Measurements from ENCODE around the gene SPAG9.
"Not testable (repeated sequence)": the region's sequence is repeated elsewhere in the genome, so short reads cannot be mapped to it uniquely, and the experiment has no call there.

Gene SPAG9

DNA sequence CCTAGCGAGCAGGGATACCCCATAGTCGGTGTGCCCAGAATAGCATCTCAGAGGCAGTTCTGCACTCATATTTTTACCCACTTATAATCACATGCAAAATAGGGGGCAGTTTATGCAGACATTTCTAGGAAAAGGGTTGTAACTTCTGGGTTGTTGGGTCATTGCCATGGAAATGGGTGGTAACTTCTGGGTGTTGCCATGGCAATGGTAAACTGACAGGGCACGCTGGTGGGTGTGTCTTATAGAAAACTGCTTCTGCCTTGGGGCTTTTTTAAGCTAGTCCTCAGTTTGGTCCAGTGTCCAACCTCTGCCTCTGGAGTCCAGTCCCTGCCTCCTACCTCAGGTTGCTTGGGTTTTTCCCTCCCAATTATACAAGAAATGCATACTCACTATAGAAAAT lies 7.4 kb upstream of the SPAG9 start:
- FAIRE-seq, result no peak

DNA sequence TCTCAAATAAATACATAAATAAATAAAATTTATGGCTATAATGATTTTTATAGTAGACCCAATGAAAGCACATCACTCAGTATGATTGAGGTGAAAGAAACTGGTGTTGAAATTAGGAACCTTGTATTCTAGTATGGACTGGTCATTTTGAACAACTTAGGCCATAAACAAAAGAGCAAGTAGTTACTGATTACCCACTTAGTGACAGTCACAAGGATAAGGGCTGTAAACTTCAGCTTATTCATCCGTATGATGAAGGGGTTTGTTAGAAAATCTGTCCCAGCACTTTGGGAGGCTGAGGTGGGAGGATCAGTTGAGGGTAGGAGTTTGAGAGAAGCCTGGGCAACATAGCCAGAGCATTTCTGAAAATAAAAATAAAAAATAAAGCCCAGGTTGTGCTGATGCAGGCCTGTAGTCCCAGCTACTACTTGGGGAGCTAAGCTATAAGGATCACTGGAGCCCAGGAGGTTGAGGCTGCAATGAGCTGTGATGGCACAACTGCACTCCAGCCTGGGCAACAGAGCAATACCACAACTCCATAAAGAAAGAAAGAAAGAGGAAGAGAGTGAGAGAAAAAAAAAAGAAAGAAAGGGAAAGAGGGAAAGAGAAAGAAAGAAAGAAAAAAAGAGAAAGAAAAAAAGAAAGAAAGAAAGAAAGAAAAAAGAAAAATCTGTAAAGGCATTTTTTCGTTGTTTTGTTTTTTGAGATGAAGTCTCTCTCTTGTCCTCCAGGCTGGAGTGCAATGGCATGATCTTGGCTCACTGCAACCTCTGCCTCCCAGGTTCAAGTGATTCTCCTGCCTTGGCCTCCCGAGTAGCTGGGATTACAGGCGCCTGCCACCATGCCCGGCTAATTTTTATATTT lies 4.2 kb upstream of the SPAG9 start:
- FAIRE-seq, result no peak

DNA sequence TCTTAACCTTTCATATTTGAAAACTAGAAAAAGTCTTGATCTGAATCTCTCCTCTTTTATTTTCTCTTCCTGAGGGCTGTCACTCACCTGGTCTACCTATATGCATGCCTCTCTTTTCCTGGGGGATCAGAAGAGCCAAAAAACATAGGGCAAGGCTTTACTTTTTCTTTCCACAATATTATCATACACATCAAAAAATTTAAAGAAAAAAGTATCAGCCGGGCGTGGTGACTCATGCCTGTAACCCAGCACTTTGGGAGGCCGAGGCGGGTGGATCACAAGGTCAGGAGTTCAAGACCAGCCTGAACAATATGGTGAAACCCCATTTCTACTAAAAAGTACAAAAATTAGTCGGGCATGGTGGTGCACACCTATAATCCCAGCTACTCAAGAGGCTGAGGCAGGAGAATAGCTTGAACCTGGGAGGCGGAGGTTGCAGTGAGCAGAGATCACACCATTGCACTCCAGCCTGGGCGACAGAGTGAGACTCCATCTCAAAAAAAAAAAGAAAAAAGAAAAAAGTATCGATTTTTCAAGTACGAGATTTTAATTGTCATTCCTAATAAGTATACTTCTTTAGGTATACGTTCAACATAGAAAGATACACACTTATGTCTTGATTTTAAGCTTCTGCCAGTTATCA lies 1.9 kb upstream of the SPAG9 start:
- FAIRE-seq, result not testable (repeated sequence)

DNA sequence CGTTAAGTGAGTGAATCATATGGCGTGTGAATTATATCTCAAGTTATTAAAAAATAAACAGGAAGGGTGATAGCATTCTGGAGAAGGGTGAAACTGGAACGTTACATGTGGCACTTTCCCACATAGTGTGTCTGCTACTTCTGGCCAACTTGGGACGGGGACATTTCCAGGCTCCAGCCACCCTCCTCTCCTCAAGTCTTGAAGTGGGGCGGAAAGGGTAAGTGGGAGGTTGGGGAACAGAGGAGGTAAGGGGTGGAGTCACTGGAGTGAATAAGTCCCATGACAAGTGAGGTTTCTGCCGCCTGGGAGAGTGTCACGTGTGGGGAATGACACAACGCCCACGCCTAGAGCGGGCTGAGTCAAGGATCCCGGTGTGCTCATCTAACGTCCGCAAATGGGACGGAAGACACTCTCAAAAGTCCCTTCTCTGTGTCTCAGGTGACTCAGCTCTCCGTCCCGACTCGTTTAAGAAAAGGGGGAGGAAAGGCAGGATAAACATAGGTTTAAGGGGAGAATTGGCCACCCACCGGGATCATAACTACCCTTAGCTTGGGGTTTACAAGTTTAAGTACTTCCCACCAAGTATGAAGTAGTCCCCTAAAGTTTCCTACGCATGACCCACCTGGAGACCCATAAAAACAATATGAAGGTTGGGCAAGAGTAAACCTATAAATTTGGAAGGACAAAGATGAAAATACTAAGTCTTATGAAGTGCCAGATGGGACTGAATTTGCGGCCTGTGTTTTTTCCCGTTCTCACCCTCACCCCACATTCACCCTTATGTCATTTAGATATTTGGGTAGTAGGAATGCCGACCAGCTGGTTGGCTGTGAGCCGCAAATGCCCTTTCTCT lies 1.2 kb upstream of the SPAG9 start:
- no peak for FAIRE-seq

DNA sequence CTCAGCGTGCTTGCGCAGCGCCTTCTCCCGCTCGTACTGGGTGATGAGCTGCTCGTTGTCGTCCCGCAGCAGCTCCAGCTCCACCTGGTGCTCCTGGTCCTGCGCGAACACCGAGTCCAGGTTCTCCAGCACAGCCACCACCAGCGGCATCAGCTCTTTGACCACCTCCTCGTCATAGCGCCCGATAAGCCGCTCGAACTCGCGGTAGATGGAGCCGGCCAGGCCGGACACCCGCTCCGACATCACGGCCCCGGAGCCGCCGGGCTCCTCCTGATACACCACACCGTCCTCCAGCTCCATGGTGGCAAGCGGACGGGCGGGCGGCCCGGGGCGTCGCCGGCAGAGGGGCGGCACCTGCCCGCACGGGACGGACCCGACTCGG lies 320 bp downstream of the SPAG9 start:
- no peak for FAIRE-seq

DNA sequence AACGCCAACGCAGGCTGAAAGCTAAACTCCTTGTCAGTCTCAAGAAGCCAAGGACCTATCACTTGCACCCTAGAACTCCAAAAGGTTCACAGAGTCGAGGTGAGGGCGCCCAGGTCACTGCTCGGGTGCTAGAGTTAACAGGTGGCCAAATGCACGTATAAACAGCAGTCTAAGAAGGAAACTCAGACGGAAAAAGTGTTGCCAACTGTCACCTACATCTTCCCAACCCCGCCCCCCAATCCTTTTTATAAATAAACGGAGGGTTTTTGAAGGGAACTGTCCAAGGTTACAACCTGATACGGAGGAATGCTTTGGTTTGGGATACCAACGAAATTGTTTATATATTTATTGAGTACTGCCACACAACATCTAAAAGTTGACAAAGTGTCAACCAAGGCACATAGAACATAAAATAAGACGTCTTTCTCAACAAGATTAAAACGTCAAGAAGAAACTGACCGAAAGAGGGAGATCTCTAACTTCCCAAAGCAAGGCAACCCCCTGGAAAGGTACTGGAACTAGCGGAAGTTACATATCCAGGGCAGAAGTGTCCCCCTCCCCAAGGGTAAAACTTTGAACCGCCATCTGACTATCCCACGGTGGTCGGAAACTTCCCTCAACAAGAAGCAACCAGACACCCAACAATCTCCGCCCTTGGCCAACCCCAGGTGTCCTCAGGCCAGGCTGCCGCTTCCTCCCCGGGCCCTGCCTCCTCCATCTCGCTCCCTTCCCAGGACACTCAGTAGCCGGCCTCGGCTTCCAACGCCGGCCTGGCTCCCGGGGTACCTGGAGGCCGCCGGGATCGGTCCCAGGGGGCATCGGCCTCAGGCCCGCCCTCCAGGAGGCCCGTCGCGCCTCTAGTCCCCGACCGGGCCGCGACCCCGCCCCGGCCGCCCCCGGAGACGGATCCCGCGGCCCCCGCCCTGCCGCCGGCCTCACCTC lies 982 bp downstream of the SPAG9 start:
- no peak for FAIRE-seq

DNA sequence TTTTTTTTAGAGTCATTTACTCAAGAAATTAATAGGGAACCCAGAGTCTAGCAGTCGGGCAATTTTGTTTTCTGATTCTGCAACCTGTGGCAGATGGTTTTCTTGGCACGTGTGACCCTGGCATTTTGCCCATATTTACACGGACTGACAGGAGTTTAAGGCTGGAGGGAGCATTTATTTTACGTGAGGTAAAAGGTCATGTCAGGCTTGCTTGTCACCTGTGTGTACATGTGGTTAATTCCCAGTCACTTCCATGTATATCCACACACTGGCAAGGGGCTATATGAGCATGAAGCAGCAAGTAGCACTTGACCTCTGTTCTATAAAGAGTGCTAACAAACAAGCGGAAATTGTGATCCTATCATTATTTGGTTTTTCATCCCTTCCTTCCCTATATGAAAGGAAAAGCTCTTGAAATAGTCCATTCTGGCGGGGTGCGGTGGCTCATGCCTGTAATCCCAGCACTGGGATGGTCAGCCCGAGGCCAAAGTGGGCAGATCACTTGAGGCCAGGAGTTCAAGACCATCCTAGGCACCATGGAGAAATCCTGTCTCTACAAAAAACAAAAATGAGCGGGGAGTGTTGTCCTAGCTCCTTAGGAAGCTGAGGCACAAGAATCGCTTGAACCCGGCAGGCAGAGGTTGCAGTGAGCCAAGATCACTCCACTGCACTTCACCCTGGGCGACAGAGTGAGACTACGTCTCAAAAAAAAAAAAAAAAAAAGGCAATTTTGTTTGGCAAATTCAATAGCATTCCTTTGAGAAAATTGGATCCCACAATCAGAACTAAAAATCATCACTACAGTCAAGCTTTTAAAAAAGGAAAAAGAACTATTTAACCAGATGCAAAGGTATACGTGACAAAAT lies 2.1 kb downstream of the SPAG9 start:
- no peak for FAIRE-seq

DNA sequence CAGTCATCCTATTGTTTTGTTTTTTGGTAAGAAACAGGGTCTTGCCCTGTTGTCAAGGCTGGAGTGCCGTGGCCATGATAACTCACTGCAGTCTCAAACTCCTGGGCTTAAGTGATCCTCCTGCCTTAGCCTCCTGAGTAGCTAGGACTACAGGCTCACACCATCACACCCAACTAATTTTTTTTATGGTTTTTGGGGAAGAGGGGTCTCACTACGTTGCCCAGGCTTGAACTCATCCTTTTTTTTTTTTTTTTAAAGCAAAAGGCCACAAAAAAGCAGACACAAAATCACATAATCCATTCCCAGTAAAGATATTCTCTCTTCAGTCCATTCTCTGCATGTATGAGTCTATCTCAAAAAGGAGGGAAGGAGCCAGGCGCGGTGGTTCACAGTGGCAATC lies 5.5 kb downstream of the SPAG9 start:
- no peak for FAIRE-seq

DNA sequence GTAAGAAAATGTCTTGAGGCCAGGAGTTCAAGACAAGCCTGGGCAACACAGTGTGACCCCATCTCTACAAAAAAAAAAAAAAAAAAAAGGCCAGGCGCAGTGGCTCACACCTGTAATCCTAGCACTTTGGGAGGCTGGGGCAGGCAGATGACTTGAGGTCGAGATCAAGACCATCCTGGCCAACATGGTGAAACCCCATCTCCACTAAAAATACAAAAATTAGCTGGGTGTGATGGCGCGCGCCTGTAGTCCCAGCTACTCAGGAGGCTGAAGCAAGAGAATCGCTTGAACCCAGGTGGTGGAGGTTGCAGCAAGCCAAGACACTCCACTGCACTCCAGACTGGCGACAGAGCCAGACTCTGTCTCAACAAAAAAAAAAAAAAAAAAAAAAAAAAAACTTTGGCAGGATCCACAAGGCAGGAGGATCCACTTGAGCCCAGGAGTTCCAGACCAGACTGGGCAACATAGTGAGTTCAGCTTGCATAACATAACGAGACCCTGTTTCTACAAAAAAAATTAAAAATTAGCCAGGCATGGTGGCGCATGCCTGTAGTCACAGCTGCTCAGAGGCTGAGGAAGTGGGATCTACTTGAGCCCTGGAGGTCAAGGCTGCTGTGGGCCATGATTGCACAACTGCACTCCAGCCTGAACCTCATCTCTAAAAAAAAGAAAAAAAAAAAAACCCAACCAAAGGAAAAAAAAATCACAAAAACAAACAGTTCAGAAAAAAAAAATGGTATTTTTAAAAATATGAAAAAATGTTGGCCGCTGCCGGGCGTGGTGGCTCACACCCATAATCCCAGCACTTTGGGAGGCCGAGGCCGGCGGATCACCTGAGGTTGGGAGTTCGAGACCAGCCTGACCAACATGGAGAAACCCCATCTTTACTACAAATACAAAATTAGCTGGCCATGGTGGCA lies 8.1 kb downstream of the SPAG9 start:
- FAIRE-seq, result not testable (repeated sequence)

DNA sequence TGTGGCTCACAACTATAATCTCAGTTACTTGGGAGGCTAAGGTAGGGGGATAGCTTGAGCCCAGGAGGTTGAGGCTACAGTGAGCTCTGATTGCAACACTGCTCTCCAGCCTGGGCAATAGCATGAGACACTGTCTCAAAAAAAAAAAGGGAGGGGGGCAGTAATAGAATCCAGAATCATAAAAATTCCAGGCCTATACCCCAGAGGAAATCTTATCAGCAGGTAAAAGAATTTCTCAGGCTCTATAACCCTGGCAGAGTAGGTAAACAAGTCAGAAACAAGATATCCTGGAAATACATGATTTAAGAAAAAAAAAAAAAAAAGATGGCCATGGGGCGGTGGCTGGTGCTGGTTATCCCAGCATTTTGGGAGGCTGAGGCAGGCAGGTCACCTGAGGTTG lies 12.9 kb downstream of the SPAG9 start:
- FAIRE-seq, result no peak

DNA sequence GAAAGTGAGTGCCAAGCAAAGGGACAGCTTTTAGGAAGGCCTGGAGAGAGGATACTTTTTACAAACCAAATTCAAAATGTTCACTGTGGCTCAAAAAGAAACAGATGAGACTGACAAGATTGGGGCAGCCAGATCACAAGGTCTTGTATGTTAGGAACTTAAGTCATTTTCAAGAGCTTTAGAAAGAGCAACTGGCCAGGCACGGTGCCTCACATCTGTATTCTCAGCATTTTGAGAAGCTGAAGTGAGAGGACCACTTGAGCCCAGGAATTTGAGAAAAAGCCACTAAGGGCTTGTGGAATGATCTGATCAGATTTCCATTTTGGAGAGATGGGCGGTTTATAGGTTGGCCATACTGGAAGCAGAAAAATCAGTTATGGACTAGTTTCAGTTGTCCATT lies 17.2 kb downstream of the SPAG9 start:
- no peak for FAIRE-seq

DNA sequence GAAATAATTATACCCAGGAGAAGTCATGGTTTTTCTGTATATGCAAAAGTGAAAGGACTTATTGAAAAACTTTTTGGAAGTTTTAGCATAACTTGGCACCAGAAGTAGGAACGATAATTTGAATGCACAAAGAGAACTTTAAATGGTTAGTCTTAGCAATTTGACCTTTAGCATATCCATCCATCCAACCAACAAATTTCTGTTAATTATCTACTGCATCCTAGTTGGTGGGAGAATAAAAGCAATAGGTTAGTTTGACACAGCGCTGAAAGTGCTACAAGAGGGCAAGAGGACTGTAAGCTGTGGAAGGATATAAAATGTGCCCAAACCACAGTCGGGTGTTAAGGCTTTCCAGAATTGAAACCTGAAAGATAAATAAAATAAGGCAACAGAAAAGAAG lies 17.6 kb downstream of the SPAG9 start:
- no peak for FAIRE-seq

DNA sequence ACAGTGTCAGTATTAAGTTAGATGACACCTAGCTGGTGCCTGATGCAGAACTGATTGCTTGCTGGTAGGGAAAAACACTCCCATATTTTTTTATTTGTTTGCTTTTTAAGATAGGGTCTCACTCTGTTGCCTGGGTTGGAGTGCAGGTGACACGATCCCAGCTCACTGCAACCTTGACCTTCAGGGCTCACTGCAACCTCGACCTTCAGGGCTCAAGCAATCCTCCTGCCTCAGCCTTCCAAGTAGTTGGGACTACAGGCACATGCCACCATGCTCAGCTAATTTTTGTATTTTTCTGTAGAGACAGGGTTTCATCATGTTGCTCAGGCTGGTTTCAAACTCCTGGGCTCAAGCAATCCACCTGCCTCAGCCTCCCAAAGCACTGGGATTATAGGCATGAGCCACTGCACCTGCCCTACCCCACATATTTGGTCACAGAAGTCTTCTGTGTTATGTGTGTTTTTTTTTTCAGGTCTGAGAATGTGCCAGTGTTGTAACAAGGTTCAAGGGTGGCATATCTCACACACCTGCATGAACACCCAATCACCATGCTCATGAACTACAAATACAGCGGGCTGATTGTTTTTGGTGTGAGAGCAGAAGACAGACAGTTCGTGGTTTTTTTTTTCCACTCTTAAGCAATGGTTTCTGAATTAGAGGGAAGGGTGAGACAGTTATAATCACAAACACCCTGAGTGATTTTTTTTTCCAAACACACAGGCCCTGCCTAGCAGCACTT lies 22.8 kb downstream of the SPAG9 start:
- FAIRE-seq, result no peak

DNA sequence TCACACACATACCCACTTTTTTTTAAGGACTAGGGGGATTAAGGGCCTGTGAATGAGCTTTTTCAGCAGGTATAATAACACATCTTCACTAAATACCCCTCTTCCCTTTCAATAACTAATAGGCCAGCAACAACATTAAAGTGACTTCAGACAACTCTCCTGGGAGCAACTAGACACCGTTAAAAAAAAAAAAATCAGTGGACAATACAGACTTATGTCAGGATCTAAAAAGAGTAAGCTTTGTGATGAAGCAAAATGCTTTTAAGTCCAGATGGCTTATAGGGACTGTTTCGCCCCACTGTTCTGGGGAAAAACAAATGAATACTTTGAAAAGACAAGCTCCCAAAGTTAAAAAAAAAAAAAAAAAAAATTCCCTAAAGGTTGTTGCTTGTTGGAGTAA lies 29.0 kb downstream of the SPAG9 start:
- no peak for FAIRE-seq

DNA sequence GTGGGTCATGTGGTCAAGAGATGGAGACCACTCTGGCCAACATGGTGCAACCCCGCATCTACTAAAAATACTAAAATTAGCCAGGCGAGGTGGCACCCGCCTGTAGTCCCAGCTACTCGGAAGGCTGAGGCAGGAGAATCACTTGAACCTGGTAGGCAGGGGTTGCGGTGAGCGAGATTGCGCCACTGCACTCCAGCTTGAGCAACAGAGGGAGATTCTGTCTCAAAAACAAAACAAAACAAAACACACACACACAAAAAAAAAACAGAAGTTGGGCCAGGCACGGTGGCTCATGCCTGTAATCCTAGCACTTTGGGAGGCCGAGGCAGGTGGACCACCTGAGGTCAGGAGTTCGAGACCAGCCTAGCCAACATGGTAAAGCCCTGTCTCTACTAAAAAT lies 31.8 kb downstream of the SPAG9 start:
- not testable (repeated sequence) for FAIRE-seq

DNA sequence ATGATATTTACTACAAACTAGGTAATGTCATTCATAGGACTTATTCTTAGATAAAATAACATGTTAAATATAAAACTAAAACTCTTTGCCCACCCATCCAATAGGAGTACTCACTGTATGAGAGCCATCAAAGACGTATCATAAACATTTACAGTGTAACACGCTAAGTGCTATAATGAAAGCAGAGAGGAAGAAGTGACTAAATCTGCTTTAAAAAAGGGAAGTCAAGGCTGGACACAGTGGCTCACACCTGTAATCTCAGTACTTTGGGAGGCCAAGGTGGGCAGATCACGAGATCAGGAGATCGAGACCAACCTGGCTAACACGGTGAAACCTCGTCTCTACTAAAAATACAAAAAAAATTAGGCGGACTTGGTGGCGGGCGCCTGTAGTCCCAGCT lies 32.4 kb downstream of the SPAG9 start:
- no peak for FAIRE-seq

DNA sequence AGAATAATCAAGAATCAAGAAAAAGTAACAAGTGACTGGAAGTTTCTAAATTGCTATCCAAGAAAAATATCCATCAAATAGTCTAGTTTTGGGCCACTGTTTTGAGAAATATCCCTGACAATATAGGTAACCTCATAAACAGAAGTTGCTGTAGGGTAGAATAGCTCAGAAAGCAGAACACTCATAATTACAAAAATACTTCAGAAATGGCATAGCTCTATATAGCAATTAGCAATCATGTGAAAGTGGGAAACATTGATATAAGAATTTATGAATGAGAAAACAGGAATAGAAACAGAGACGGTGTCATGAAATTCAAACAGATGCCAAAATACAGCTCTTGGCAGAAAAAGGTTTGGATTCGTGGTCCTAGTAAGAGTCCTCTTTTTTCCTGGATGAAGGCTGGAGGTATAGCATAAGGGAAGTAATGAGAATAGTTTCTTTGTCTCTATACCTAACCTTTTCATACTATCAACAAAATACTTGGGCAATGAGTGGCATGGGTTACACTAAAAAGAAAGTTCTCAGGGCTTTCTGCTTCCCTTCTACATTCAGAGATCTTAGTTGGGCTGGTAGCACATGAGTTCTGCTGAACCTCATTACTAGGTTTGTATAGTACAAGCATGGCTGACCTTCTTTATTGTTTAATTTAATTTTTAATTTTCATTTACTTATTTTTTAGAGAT lies 33.5 kb downstream of the SPAG9 start:
- no peak for FAIRE-seq

DNA sequence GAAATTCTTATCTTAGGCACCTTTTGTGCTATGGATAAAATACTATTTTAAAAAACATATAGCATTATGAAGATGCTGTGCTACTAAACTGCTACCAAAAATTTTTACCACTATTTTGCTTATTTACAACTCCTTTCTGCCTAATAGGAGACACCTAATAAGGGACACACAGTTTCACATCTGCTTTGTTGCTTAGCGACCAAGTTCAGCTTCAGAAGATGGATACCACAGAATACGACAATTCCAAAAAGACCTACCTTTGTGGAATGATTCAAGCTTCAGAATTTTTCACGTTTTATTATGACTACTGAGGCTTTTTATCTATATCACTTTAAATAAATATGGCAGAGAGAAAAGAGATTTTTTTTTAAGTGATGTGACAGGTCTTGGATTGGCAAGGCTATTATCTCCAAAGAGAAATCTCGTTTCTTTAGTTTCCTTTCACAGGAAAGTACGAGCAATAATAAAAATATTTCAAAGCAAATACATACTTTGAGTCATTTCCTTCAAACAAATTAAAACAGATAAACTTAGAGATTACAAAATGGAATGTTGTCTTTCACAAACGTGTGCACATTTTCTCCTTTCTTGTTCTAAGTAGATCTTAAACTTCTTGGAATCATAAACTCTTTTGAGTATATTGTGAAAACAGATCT lies 35.4 kb downstream of the SPAG9 start:
- no peak for FAIRE-seq
